ENCODE data around the gene SNX25.

DNA sequence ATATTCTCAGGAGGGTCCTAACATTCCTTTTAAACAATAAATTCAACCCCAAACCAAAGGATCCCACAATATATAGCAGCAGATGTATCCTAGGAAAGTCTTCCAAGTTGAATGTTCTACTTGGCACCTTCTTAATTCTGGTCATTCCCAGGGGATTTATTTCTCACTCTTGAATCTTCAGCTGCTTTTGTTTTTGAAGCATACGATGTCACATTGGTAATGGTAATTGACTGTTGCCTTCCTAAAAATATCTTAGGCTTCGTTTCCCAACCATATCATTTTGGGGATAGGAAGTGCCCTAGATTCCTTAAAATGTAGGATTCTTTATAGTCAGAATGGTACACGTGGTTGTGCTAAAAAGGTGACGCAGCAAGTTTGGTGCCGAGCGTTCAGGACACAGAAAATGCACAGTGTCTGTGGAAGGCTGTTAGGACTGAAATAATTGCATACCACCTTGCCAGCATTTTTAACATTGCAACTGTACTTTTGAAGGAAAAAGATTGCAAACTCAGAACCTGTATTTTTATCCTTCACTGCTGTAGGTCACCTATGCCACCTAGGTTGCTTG is 8.1 kb downstream of the SNX25 start:
- no peak for TF ChIP-seq ELF4 (IDR thresholded peaks at IDR 0.05)
- TF ChIP-seq FOXK2 (IDR thresholded peaks at IDR 0.05): no peak
- TF ChIP-seq ARNT (IDR thresholded peaks at IDR 0.05): no peak
- TF ChIP-seq FOXA1 (IDR thresholded peaks at IDR 0.05): no peak
- no peak for TF ChIP-seq SP1 (IDR thresholded peaks at IDR 0.05)
- no peak for TF ChIP-seq BHLHE40 (IDR thresholded peaks at IDR 0.05; ENCODE audit: borderline replicate concordance)
- TF ChIP-seq, protein P1, sequence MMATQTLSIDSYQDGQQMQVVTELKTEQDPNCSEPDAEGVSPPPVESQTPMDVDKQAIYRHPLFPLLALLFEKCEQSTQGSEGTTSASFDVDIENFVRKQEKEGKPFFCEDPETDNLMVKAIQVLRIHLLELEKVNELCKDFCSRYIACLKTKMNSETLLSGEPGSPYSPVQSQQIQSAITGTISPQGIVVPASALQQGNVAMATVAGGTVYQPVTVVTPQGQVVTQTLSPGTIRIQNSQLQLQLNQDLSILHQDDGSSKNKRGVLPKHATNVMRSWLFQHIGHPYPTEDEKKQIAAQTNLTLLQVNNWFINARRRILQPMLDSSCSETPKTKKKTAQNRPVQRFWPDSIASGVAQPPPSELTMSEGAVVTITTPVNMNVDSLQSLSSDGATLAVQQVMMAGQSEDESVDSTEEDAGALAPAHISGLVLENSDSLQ (IDR thresholded peaks at IDR 0.05): no peak
- no peak for TF ChIP-seq FOXM1 (IDR thresholded peaks at IDR 0.05; ENCODE audit: borderline replicate concordance)
- TF ChIP-seq TARDBP (IDR thresholded peaks at IDR 0.05): no peak
- no peak for TF ChIP-seq SUZ12 (IDR thresholded peaks at IDR 0.05)
- no peak for TF ChIP-seq HDGF (IDR thresholded peaks at IDR 0.05; ENCODE audit: borderline replicate concordance)
- TF ChIP-seq CTBP1 (IDR thresholded peaks at IDR 0.05; ENCODE audit: borderline replicate concordance): no peak
- no peak for TF ChIP-seq ZNF384 (IDR thresholded peaks at IDR 0.05)
- TF ChIP-seq L3MBTL2 (conservative IDR thresholded peaks at IDR 0.05): no peak

Measured in HEK293T (cell line).